GM12873 (cell line): ENCODE data around the gene IGFALS.

Experiments
- TF ChIP-seq, protein P1 (sequence below): IDR thresholded peaks from 2 replicates; pipeline ENCODE4 v1.5.1; 2012; ENCODE audit warnings: low read depth, mild to moderate bottlenecking, moderate library complexity, low read length, control low read depth; ENCODE audit not compliant: insufficient read depth; ENCODE audit errors: missing control alignments

Gene IGFALS

GRCh38 chr16:1773703-1774447 is 19.6 kb downstream of the IGFALS start:
- TF ChIP-seq, protein P1, sequence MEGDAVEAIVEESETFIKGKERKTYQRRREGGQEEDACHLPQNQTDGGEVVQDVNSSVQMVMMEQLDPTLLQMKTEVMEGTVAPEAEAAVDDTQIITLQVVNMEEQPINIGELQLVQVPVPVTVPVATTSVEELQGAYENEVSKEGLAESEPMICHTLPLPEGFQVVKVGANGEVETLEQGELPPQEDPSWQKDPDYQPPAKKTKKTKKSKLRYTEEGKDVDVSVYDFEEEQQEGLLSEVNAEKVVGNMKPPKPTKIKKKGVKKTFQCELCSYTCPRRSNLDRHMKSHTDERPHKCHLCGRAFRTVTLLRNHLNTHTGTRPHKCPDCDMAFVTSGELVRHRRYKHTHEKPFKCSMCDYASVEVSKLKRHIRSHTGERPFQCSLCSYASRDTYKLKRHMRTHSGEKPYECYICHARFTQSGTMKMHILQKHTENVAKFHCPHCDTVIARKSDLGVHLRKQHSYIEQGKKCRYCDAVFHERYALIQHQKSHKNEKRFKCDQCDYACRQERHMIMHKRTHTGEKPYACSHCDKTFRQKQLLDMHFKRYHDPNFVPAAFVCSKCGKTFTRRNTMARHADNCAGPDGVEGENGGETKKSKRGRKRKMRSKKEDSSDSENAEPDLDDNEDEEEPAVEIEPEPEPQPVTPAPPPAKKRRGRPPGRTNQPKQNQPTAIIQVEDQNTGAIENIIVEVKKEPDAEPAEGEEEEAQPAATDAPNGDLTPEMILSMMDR = no peak

- TF ChIP-seq, protein P1 = peak; percentile 84
Measured at GRCh38 chr16:1772908-1773702, 20.4 kb downstream of the IGFALS start, which contains the start of gene MRPS34. Gene MRPS34 (minus strand): TSS chr16:1773134. CDS start chr16:1773119, 15 bp downstream.

GRCh38 chr16:1772362-1772907 is 21.1 kb downstream of the IGFALS start, which contains the start of gene EME2:
Gene EME2 (plus strand): TSS chr16:1772810. CDS start chr16:1773228, 418 bp downstream.
- TF ChIP-seq, protein P1 = no peak

GRCh38 chr16:1771864-1772361 is 21.6 kb downstream of the IGFALS start:
- TF ChIP-seq, protein P1 = no peak

DNA sequence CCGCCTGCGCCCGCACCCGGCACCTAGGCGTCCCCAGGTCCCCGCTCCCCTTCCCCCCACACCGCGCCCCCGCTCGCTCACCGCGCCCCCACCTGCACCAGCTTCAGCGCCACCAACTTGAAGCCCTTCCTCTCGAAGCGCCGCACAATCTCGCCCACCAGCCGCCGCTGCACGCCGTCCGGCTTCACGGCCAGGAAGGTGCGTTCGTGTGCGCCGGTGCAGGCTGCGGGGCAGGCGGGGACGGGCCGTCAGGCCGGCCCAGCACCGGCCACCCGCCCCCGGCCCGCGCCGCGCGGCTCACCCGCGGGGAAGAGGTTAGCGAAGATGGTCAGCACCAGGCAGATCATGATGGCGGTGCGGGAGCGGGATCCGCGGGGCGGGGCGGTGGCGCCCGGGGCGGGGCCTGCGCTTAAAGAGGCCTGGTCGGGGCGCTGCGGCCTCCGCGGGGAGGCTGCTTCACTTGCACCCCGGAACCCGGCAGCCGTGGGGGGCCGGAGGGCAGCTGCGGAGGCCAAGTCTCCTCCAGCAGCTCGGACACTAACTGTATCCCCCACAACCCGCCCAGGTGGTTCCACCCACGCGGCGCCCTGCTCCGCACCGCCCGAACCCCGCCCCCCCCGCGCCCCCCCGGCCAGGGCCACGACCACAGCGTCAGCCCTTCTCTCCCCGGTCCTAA is 22.2 kb downstream of the IGFALS start, which contains the start of gene NME3:
NME3 (minus strand) TSS at position 356 of the 676 bp plus-strand sequence; CDS start at position 347, 9 bp downstream.
- TF ChIP-seq, protein P1 = no peak

DNA sequence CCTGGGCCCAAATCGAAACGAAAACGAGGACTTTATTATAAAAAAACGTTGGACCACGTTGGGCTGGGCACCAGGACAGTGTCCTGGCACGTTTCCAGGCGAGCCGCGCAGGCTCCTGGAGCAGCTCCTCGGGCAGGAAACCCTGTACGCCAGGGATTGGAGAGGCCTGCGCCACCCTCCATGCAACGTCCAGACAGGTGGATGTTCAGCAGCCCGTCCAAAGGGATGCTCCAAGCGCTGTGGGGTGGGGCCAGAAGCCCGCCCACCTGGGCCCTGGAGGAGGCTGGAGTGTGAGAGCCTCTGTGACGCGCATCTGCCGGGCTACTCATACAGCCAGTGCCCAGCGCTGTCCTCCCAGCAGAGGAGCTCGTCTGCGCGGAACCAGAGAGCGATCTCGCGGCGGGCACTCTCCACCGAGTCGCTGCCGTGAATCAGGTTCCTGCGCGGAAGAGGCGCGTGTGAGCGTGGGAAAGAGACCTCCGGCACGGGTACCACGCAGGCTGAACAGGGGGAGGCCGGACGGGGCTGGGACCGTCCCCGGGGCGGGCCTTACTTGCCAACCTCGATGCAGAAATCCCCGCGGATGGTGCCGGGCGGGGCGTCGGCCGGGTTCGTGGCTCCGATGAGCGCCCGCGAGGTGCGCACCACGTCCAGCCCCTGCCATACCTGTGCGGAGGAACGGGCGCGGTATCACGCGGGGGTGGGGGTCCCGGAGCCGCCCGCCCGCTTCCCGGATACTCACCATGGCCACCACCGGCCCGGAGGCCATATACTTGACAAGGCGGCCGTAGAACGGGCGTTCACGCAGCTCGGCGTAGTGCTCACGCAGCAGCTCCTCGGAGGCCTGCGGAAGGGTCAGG is 22.9 kb downstream of the IGFALS start:
- TF ChIP-seq, protein P1 = no peak
